GM12878 (cell line): ENCODE measurements around the gene RFXAP.

ENCODE experiments used
- ASH2L ChIP-seq: fragments of 300-600, 200-600 bp; sonication (generic); IDR thresholded peaks from 2 replicates; pipeline ENCODE4 v1.6.1; 2017; ENCODE audit warnings: low read depth, mild to moderate bottlenecking, borderline replicate concordance
- CBX5 ChIP-seq: sonication (generic); IDR thresholded peaks from 2 replicates; pipeline ENCODE4 v1.6.1; 2016; ENCODE audit warnings: low read depth, moderate library complexity, mild to moderate bottlenecking, inconsistent platforms
- CTCF ChIP-seq, 3 experiments: IDR thresholded peaks in 2 of 3; conservative IDR thresholded peaks in 1 of 3; 2 replicates each; pipeline ENCODE4 v1.5.1; 2011; ENCODE audit warnings: low read depth in 3 of 3, low read length in 3 of 3, mild to moderate bottlenecking in 3 of 3, control low read depth in 2 of 3, moderate library complexity in 2 of 3, inconsistent platforms in 1 of 3, mixed read lengths in 1 of 3; ENCODE audit not compliant: control insufficient read depth in 2 of 3, insufficient read depth in 1 of 3; ENCODE audit errors: extremely low read depth in 1 of 3
- E2F8 ChIP-seq: fragments of 450-650 bp; IDR thresholded peaks from 2 replicates; pipeline ENCODE4 v1.6.1; 2018; ENCODE audit warnings: mild to moderate bottlenecking, low read depth, moderate library complexity; ENCODE audit not compliant: partially characterized antibody
- EP300 ChIP-seq, 2 experiments: fragments of 150-350 bp in 1 of 2; IDR thresholded peaks; 2 replicates each; pipeline ENCODE4 v1.6.1; 2011 to 2012; ENCODE audit warnings: low read depth in 2 of 2, low read length in 2 of 2, borderline replicate concordance in 1 of 2, improper control_type of control experiment in 1 of 2, inconsistent platforms in 1 of 2; ENCODE audit not compliant: control insufficient read depth in 1 of 2
- FOXM1 ChIP-seq: IDR thresholded peaks from 2 replicates; pipeline ENCODE4 v1.6.1; 2012; ENCODE audit warnings: low read depth, mild to moderate bottlenecking, inconsistent platforms, low read length, moderate library complexity
- KLF5 ChIP-seq: fragments of 450-650 bp; IDR thresholded peaks from 2 replicates; pipeline ENCODE4 v1.6.1; 2014; ENCODE audit warnings: mild to moderate bottlenecking; ENCODE audit not compliant: partially characterized antibody
- MTA3 ChIP-seq: IDR thresholded peaks from 2 replicates; pipeline ENCODE4 v1.6.1; 2012; ENCODE audit warnings: low read length, inconsistent platforms, borderline replicate concordance
- MYC ChIP-seq: IDR thresholded peaks from 2 replicates; pipeline ENCODE4 v1.6.1; 2011; ENCODE audit warnings: mild to moderate bottlenecking, low read length, moderate library complexity, inconsistent platforms; ENCODE audit not compliant: insufficient read depth, insufficient replicate concordance, insufficient read length, severe bottlenecking
- NFYB ChIP-seq: IDR thresholded peaks from 2 replicates; pipeline ENCODE4 v1.6.1; 2011; ENCODE audit warnings: low read depth, mild to moderate bottlenecking, low read length, improper control_type of control experiment, moderate library complexity; ENCODE audit not compliant: insufficient read depth
- RAD21 ChIP-seq: IDR thresholded peaks from 2 replicates; pipeline ENCODE4 v1.6.1; 2011; ENCODE audit warnings: mild to moderate bottlenecking, low read depth, low read length, moderate library complexity; ENCODE audit not compliant: insufficient read depth
- ZNF217 ChIP-seq: fragments of 450-650 bp; IDR thresholded peaks from 2 replicates; pipeline ENCODE4 v1.6.1; 2017; ENCODE audit warnings: antibody characterized with exemption, mild to moderate bottlenecking
- TF ChIP-seq, protein P1 (sequence below): IDR thresholded peaks from 2 replicates; pipeline ENCODE4 v1.6.1; 2012; ENCODE audit warnings: low read depth, low read length, improper control_type of control experiment

- no peak for TF ChIP-seq NFYB
- TF ChIP-seq FOXM1 = no peak
- TF ChIP-seq MYC = no peak
- TF ChIP-seq MTA3 = no peak
- no peak for TF ChIP-seq ASH2L
- TF ChIP-seq CBX5 = no peak
- no peak for TF ChIP-seq E2F8
- no peak for TF ChIP-seq ZNF217
- no peak for TF ChIP-seq EP300 (IDR thresholded peaks at IDR 0.05; ENCODE audit: borderline replicate concordance in 1 of 2, control insufficient read depth in 1 of 2, low read depth in 2 of 2, low read length in 2 of 2)
- TF ChIP-seq CTCF (IDR thresholded peaks at IDR 0.05 in 2 of 3, conservative IDR thresholded peaks at IDR 0.05 in 1 of 3; ENCODE audit: control insufficient read depth in 2 of 3, extremely low read depth in 1 of 3, insufficient read depth in 1 of 3, low read depth in 3 of 3, low read length in 3 of 3) = no peak
- no peak for TF ChIP-seq RAD21
- TF ChIP-seq, protein P1, sequence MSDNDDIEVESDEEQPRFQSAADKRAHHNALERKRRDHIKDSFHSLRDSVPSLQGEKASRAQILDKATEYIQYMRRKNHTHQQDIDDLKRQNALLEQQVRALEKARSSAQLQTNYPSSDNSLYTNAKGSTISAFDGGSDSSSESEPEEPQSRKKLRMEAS = no peak
- no peak for TF ChIP-seq KLF5
These were observed 49.5 kb upstream of the RFXAP start for GRCh38 chr13:36769545-36769944.
